GM12878 (cell line): ENCODE data around the gene SSR1.
"Not testable (repeated sequence)": the region's sequence is repeated elsewhere in the genome, so short reads cannot be mapped to it uniquely, and the experiment has no call there.

Experiments
- BRCA1 ChIP-seq: IDR thresholded peaks from 2 replicates; pipeline ENCODE4 v1.6.1; 2011; ENCODE audit warnings: low read depth, low read length, improper control_type of control experiment
- CREB1 ChIP-seq: IDR thresholded peaks from 2 replicates; pipeline ENCODE4 v1.6.1; 2012; ENCODE audit warnings: low read depth, mild to moderate bottlenecking, inconsistent platforms
- CREM ChIP-seq: IDR thresholded peaks from 2 replicates; pipeline ENCODE4 v1.6.1; 2014; ENCODE audit warnings: antibody characterized with exemption, low read depth
- DPF2 ChIP-seq: fragments of 450-650 bp; IDR thresholded peaks from 2 replicates; pipeline ENCODE4 v1.6.1; 2017; ENCODE audit warnings: mild to moderate bottlenecking
- FOS ChIP-seq: IDR thresholded peaks from 3 replicates; pipeline ENCODE4 v1.6.1; 2011; ENCODE audit warnings: borderline replicate concordance; ENCODE audit not compliant: insufficient read length; ENCODE audit errors: extremely low read depth
- HCFC1 ChIP-seq: fragments of 150-350 bp; IDR thresholded peaks from 2 replicates; pipeline ENCODE4 v1.6.1; 2014; ENCODE audit warnings: low read length
- JUNB ChIP-seq: IDR thresholded peaks from 2 replicates; pipeline ENCODE4 v1.6.1; 2016; ENCODE audit warnings: antibody characterized with exemption, mild to moderate bottlenecking
- JUND ChIP-seq: IDR thresholded peaks from 2 replicates; pipeline ENCODE4 v1.6.1; 2012; ENCODE audit warnings: low read depth, mild to moderate bottlenecking, low read length, improper control_type of control experiment, moderate library complexity
- LARP7 ChIP-seq: fragments of 450-650 bp; IDR thresholded peaks from 2 replicates; pipeline ENCODE4 v1.6.1; 2017; ENCODE audit warnings: mild to moderate bottlenecking
- NFIC ChIP-seq: IDR thresholded peaks from 2 replicates; pipeline ENCODE4 v1.6.1; 2012; ENCODE audit warnings: low read depth, mild to moderate bottlenecking, inconsistent platforms, low read length, moderate library complexity
- POLR2A ChIP-seq: IDR thresholded peaks from 2 replicates; pipeline ENCODE4 v1.6.1; 2011; ENCODE audit warnings: low read depth, mild to moderate bottlenecking, low read length
- POLR2AphosphoS5 ChIP-seq: IDR thresholded peaks from 2 replicates; pipeline ENCODE4 v1.6.1; 2011; ENCODE audit warnings: mild to moderate bottlenecking, low read length, inconsistent platforms
- SP1 ChIP-seq: IDR thresholded peaks from one replicate; pipeline ENCODE4 v1.6.1; 2011; ENCODE audit warnings: low read depth, low read length
- TF ChIP-seq, protein P1 (sequence below), 3 experiments: IDR thresholded peaks in 2 of 3; conservative IDR thresholded peaks in 1 of 3; 2 replicates each; pipeline ENCODE4 v1.5.1; 2011; ENCODE audit warnings: low read depth in 3 of 3, low read length in 3 of 3, mild to moderate bottlenecking in 3 of 3, control low read depth in 2 of 3, moderate library complexity in 2 of 3, inconsistent platforms in 1 of 3, mixed read lengths in 1 of 3; ENCODE audit not compliant: control insufficient read depth in 2 of 3, insufficient read depth in 1 of 3; ENCODE audit errors: extremely low read depth in 1 of 3

DNA sequence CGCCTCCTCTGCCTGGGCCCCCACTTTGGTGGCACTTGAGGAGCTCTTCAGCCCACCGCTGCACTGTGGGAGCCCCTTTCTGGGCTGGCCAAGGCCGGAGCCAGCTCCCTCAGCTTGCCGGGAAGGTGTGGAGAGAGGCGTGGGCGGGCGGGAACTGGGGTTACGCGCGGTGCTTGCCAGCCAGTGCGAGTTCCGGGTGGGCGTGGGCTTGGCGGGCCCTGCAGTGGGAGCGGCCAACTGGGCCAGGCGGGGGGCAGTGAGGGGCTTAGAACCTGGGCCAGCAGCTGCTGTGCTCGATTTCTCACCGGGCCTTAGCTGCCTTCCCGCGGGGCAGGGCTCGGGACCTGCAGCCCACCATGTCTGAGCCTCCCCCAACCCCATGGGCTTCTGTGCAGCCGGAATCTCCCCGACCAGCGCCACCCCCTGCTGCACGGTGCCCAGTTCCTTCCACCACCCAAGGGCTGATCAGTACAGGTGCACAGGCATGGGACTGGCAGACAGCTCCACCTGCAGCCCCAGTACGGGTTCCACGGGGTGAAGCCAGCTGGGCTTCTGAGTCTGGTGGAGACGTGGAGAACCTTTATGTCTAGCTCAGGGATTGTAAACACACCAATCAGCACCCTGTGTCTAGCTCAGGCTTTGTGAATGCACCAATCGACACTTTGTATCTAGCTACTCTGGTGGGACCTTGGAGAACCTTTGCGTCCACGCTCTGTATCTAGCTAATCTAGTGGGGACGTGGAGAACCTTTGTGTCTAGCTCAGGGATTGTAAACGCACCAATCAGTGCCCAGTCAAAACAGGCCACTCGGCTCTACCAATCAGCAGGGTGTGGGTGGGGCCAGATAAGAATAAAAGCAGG lies 2.3 kb upstream of the SSR1 start:
- TF ChIP-seq, protein P1, sequence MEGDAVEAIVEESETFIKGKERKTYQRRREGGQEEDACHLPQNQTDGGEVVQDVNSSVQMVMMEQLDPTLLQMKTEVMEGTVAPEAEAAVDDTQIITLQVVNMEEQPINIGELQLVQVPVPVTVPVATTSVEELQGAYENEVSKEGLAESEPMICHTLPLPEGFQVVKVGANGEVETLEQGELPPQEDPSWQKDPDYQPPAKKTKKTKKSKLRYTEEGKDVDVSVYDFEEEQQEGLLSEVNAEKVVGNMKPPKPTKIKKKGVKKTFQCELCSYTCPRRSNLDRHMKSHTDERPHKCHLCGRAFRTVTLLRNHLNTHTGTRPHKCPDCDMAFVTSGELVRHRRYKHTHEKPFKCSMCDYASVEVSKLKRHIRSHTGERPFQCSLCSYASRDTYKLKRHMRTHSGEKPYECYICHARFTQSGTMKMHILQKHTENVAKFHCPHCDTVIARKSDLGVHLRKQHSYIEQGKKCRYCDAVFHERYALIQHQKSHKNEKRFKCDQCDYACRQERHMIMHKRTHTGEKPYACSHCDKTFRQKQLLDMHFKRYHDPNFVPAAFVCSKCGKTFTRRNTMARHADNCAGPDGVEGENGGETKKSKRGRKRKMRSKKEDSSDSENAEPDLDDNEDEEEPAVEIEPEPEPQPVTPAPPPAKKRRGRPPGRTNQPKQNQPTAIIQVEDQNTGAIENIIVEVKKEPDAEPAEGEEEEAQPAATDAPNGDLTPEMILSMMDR (IDR thresholded peaks at IDR 0.05 in 2 of 3, conservative IDR thresholded peaks at IDR 0.05 in 1 of 3; ENCODE audit: control insufficient read depth in 2 of 3, extremely low read depth in 1 of 3, insufficient read depth in 1 of 3, low read depth in 3 of 3, low read length in 3 of 3) = not testable (repeated sequence)
- not testable (repeated sequence) for TF ChIP-seq POLR2A, DPF2, CREM, LARP7, BRCA1, CREB1, HCFC1, JUNB, JUND, NFIC, FOS, POLR2AphosphoS5, SP1
